ENCODE data around the gene GADD45G.

GADD45G gene

GRCh38 chr9:89604729-89605464 is at the start of gene GADD45G:
TSS of gene GADD45G (plus strand) at chr9:89605012. CDS start at chr9:89605122, 110 bp downstream.
- TF ChIP-seq POLR2A (IDR thresholded peaks at IDR 0.05; ENCODE audit: low read depth, low read length), result peak; percentile 98
- DNase-seq (ENCODE audit: insufficient read length, low spot score), result no peak
- no peak for FAIRE-seq

GRCh38 chr9:89555036-89555415 is 49.8 kb upstream of the GADD45G start:
- DNase-seq (ENCODE audit: insufficient read length, low spot score), result no peak
- FAIRE-seq, result no peak
- no peak for TF ChIP-seq POLR2A (IDR thresholded peaks at IDR 0.05; ENCODE audit: low read depth, low read length)

GRCh38 chr9:89555451-89556375 is 49.1 kb upstream of the GADD45G start:
- TF ChIP-seq POLR2A (IDR thresholded peaks at IDR 0.05; ENCODE audit: low read depth, low read length), result no peak
- FAIRE-seq (no peak), DNase-seq (ENCODE audit: insufficient read length, low spot score) (no peak)

- TF ChIP-seq POLR2A (IDR thresholded peaks at IDR 0.05; ENCODE audit: low read depth, low read length), result no peak
- no peak for DNase-seq (ENCODE audit: insufficient read length, low spot score)
- no peak for FAIRE-seq
These were observed 46.5 kb upstream of the GADD45G start for GRCh38 chr9:89558196-89558899.

GRCh38 chr9:89558948-89559347 is 45.9 kb upstream of the GADD45G start:
- DNase-seq (ENCODE audit: insufficient read length, low spot score) (no peak), FAIRE-seq (no peak)
- no peak for TF ChIP-seq POLR2A (IDR thresholded peaks at IDR 0.05; ENCODE audit: low read depth, low read length)

- FAIRE-seq, result no peak
- TF ChIP-seq POLR2A (IDR thresholded peaks at IDR 0.05; ENCODE audit: low read depth, low read length), result no peak
- no peak for DNase-seq (ENCODE audit: insufficient read length, low spot score)
These were observed 42.5 kb upstream of the GADD45G start for GRCh38 chr9:89562186-89562814.

- FAIRE-seq (no peak), DNase-seq (ENCODE audit: insufficient read length, low spot score) (no peak)
- TF ChIP-seq POLR2A (IDR thresholded peaks at IDR 0.05; ENCODE audit: low read depth, low read length), result no peak
These were observed 41.1 kb upstream of the GADD45G start for GRCh38 chr9:89563571-89564345.

GRCh38 chr9:89564346-89564878 is 40.4 kb upstream of the GADD45G start:
- FAIRE-seq (no peak), DNase-seq (ENCODE audit: insufficient read length, low spot score) (no peak)
- no peak for TF ChIP-seq POLR2A (IDR thresholded peaks at IDR 0.05; ENCODE audit: low read depth, low read length)

- no peak for TF ChIP-seq POLR2A (IDR thresholded peaks at IDR 0.05; ENCODE audit: low read depth, low read length)
- DNase-seq (ENCODE audit: insufficient read length, low spot score), result no peak
- no peak for FAIRE-seq
These were observed 37.2 kb upstream of the GADD45G start for GRCh38 chr9:89567649-89568048.

- TF ChIP-seq POLR2A (IDR thresholded peaks at IDR 0.05; ENCODE audit: low read depth, low read length), result no peak
These were observed 30.5 kb upstream of the GADD45G start for GRCh38 chr9:89574309-89574708.

GRCh38 chr9:89576404-89576839 is 28.4 kb upstream of the GADD45G start:
- DNase-seq (ENCODE audit: insufficient read length, low spot score), result no peak
- TF ChIP-seq POLR2A (IDR thresholded peaks at IDR 0.05; ENCODE audit: low read depth, low read length), result no peak
- no peak for FAIRE-seq

More at GRCh38 chr9:89574309-89574708, 30.5 kb upstream of the GADD45G start:
- DNase-seq (ENCODE audit: insufficient read length, low spot score) (no peak), FAIRE-seq (no peak)

- TF ChIP-seq POLR2A (IDR thresholded peaks at IDR 0.05; ENCODE audit: low read depth, low read length), result no peak
- no peak for FAIRE-seq
- DNase-seq (ENCODE audit: insufficient read length, low spot score), result no peak
These were observed 27.4 kb upstream of the GADD45G start for GRCh38 chr9:89577363-89577762.

Measured in H54 (cell line).